Naive B cell (primary cell): Measurements from ENCODE around the gene TFAP2C. TPM values are rescaled to one million over a fixed set of nuclear protein-coding genes. Genes with fewer than 3 reads are reported as not detected.

Experiments
- ATAC-seq, 2 donors: fragments of 150-1000 bp; cut with Tn5 transposase; 2 replicates each; pipeline ENCODE4 v1.10.0; 2021; ENCODE audit warnings: low read depth in 2 of 2, mild to moderate bottlenecking in 2 of 2, moderate library complexity in 2 of 2
- DNase-seq: peaks from one replicate; pipeline ENCODE4 v3.0.0; 2022
- H3K27ac Mint-ChIP-seq, 6 donors: one replicate each; pipeline ENCODE4 v1.8.0; 2020 to 2022; ENCODE audit warnings: mild to moderate bottlenecking in 6 of 6, mixed read lengths in 6 of 6, moderate library complexity in 5 of 6, inconsistent platforms in 2 of 6
- H3K27me3 Mint-ChIP-seq, 3 donors: one replicate each; pipeline ENCODE4 v1.8.0; 2021 to 2022; ENCODE audit warnings: mixed read lengths in 3 of 3, mild to moderate bottlenecking in 1 of 3
- H3K36me3 Mint-ChIP-seq, 2 donors: one replicate each; pipeline ENCODE4 v1.8.0; 2020 to 2022; ENCODE audit warnings: mixed read lengths in 2 of 2, inconsistent platforms in 1 of 2, mild to moderate bottlenecking in 1 of 2
- H3K4me1 Mint-ChIP-seq, 3 donors: one replicate each; pipeline ENCODE4 v1.8.0; 2020 to 2022; ENCODE audit warnings: mixed read lengths in 3 of 3, inconsistent platforms in 1 of 3, mild to moderate bottlenecking in 1 of 3, moderate library complexity in 1 of 3
- H3K4me3 Mint-ChIP-seq, 8 donors: one replicate each; pipeline ENCODE4 v1.8.0; 2020 to 2022; ENCODE audit warnings: mild to moderate bottlenecking in 8 of 8, mixed read lengths in 8 of 8, moderate library complexity in 8 of 8, inconsistent platforms in 2 of 8
- H3K9me3 Mint-ChIP-seq, 7 donors: one replicate each; pipeline ENCODE4 v1.8.0; 2020 to 2022; ENCODE audit warnings: mixed read lengths in 7 of 7, mild to moderate bottlenecking in 5 of 7, inconsistent platforms in 2 of 7, moderate library complexity in 1 of 7
- polyA plus RNA-seq, 6 donors: library from polyadenylated mRNA; unstranded; fragments of 300-500 nt; fragmentation: Illumina TruSeq; gene quantifications; one replicate each; pipeline ENCODE4 v1.2.3, GENCODE V29; 2021; ENCODE audit warnings: low read depth in 6 of 6

The TFAP2C gene
- polyA plus RNA-seq, 6 donors from 2014 or later: not detected

- H3K27me3 Mint-ChIP-seq: peaks cover 22 to 69% (median 27%) of the 10 kb centered on the region in 3 donors
- peak overlapping the region in 1 of 8 donors; percentile 40 for H3K4me3 Mint-ChIP-seq
- ATAC-seq: no peak
- no peaks in the 10 kb centered on the region for H3K9me3 Mint-ChIP-seq
- no peaks in the 10 kb centered on the region for H3K36me3 Mint-ChIP-seq
- no peak for DNase-seq
- peak overlapping the region in 1 of 6 donors; percentile 30 for H3K27ac Mint-ChIP-seq
- H3K4me1 Mint-ChIP-seq: peaks cover 3 to 10% (median 6%) of the 10 kb centered on the region in 3 donors
Observed at GRCh38 chr20:56625837-56626236, 3.3 kb upstream of the TFAP2C start.

DNA sequence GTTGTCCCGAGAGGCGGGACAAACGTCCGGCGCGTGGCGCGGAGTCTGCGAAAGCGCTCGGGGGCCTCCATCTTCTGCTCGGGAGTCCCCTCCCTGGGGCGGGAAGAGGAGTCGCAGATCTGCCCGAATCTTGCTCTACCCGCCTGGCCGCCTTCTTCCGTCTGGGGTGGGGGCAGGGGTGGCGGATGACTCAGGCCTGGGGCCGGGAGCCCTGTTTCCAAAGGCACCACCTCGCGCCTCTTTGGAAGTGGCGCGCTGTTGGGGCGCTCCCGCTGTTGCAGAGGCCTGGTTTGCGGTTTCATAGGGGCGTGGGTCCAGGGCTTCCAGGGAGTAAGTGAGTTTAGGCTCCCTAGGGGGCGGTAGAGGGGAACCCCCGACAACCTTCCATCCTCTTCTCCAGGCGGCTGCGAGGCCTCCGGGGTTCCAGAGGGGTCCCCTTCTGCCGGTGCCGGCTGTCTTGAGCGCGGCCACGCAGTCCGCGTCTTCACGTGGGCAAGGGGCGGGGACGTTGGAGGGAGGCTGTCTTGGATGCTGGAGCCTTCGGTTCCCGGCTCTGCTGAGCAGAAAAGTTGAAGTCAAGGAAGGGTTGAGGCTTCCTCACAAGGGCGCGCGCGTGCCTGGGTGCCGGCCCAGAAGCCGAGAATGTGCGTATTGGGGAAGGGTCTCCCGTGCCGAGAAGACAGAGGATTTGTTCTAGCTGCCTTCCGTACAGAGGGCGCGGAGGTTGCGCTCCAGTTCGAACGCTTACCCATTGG lies 2.6 kb upstream of the TFAP2C start:
- Mint-ChIP-seq H3K27ac (no peak overlapping the region), H3K9me3 (no peaks in the 10 kb centered on the region), H3K27me3 (peaks cover 27 to 71% (median 27%) of the 10 kb centered on the region in 3 donors), H3K4me1 (peaks cover 3 to 10% (median 6%) of the 10 kb centered on the region in 3 donors), H3K36me3 (no peaks in the 10 kb centered on the region), H3K4me3 (no peak overlapping the region)
- ATAC-seq (no peak), DNase-seq (no peak)

DNA sequence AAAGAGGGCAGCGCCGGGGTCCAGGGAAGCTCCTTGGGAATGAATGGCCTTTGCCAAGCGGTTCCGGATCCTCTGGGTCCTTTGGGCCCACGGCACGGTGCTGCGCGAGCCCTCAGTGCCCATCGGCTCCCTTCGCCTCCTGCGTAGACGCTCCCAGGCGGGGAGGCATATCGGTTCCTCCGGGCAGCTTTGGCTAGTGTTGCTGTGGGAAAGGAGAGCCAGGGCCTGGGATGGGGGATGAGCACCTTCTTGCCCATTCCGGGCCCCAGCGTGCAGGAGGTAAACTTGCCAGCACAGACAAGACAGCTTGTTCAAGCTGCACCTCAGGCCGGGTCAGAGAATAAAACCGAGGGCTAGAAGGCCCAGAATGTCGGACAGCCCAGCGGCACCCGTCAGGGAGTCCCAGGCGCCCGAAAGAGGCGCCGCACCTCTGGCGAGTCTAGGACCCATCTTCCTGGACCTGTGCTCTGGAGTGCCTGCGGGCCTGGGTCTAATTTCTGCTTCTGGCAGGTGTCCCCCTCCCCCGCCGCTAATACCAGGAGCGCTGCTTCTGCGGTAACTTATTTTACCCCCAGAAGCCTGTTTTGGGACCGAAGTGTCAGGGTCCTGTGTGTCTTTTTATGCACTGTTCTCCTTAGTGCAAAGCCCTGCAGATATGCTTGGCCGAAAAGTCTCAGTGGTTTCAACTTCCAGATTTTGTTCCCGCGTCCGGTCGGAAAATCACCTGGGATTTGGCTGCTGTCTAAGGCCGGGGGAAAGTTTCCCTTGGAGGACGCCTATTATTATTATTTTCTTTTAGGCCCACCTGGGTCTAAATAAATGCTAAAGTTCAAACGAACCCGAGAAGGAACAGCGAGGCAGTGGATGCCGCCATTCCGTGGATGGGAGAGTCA lies 1.7 kb upstream of the TFAP2C start:
- H3K4me3 Mint-ChIP-seq: peak overlapping the region in 5 of 8 donors; percentile 25 to 74 (median 61)

GRCh38 chr20:56628015-56628872 lies 862 bp upstream of the TFAP2C start:
- peaks cover 28 to 74% (median 39%) of the 10 kb centered on the region in 3 donors for H3K27me3 Mint-ChIP-seq
- no peaks in the 10 kb centered on the region for H3K36me3 Mint-ChIP-seq
- no peak overlapping the region for H3K27ac Mint-ChIP-seq
- ATAC-seq: no peak
- peaks cover 3 to 15% (median 6%) of the 10 kb centered on the region in 3 donors for H3K4me1 Mint-ChIP-seq
- DNase-seq: no peak
- H3K9me3 Mint-ChIP-seq: peaks cover 0 to under 1% (median 0%) of the 10 kb centered on the region in 7 donors
- peak overlapping the region in 7 of 8 donors; percentile 19 to 74 (median 50) for H3K4me3 Mint-ChIP-seq

More for the DNA sequence above, 1.7 kb upstream of the TFAP2C start:
- DNase-seq (no peak), ATAC-seq (no peak)
- no peaks in the 10 kb centered on the region for H3K9me3 Mint-ChIP-seq
- H3K27me3 Mint-ChIP-seq: peaks cover 31 to 72% (median 35%) of the 10 kb centered on the region in 3 donors
- peaks cover 3 to 15% (median 6%) of the 10 kb centered on the region in 3 donors for H3K4me1 Mint-ChIP-seq
- H3K36me3 Mint-ChIP-seq: no peaks in the 10 kb centered on the region
- no peak overlapping the region for H3K27ac Mint-ChIP-seq

DNA sequence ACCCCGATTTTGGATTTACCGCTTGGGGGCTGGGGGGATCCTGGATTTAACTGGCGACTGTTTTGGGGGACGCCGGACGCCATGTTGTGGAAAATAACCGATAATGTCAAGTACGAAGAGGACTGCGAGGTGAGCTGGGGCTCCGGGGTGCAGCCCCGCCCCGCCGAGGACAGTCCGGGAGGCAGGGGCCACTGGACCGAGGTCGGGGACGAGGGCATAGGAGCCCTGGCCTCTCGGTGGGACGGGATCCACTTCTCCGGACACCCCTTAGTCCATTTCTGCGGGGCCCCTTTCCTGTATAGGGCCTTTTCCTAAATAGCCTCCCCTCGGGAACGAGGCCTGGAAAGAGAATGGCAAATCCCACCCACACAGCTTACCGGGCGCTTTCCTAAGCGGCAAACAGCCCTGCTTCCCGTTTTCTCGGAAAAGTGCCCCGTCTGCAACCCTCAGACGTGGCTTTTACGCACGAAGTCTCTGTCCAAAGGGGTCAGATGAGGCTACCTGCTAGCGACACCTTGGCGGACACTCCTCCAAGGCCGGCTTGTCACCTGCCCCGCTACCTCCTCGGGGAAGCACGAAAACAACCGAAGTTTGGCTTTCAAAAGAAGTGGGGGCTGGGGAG lies 469 bp downstream of the TFAP2C start:
- ATAC-seq (no peak), DNase-seq (no peak)
- H3K4me1 Mint-ChIP-seq: peaks cover 3 to 15% (median 6%) of the 10 kb centered on the region in 3 donors
- H3K9me3 Mint-ChIP-seq: peaks cover 0 to 10% (median 0%) of the 10 kb centered on the region in 7 donors
- H3K4me3 Mint-ChIP-seq: peak overlapping the region in 6 of 8 donors; percentile 19 to 47 (median 32)
- no peaks in the 10 kb centered on the region for H3K36me3 Mint-ChIP-seq
- H3K27me3 Mint-ChIP-seq: peaks cover 31 to 77% (median 43%) of the 10 kb centered on the region in 3 donors
- peak overlapping the region in 1 of 6 donors; percentile 33 for H3K27ac Mint-ChIP-seq

- Mint-ChIP-seq H3K27ac (no peak overlapping the region), H3K9me3 (peaks cover 0 to 10% (median 0%) of the 10 kb centered on the region in 7 donors), H3K4me3 (peak overlapping the region in 1 of 8 donors; percentile 60), H3K27me3 (peaks cover 30 to 77% (median 38%) of the 10 kb centered on the region in 3 donors), H3K36me3 (no peaks in the 10 kb centered on the region), H3K4me1 (peaks cover 3 to 15% (median 6%) of the 10 kb centered on the region in 3 donors)
- ATAC-seq (no peak), DNase-seq (no peak)
Observed at GRCh38 chr20:56630086-56630493, 984 bp downstream of the TFAP2C start.

GRCh38 chr20:56630506-56631317 lies 1.6 kb downstream of the TFAP2C start:
- Mint-ChIP-seq H3K4me3 (no peak overlapping the region), H3K27me3 (peaks cover 34 to 76% (median 35%) of the 10 kb centered on the region in 3 donors)
- no peak for ATAC-seq

DNA sequence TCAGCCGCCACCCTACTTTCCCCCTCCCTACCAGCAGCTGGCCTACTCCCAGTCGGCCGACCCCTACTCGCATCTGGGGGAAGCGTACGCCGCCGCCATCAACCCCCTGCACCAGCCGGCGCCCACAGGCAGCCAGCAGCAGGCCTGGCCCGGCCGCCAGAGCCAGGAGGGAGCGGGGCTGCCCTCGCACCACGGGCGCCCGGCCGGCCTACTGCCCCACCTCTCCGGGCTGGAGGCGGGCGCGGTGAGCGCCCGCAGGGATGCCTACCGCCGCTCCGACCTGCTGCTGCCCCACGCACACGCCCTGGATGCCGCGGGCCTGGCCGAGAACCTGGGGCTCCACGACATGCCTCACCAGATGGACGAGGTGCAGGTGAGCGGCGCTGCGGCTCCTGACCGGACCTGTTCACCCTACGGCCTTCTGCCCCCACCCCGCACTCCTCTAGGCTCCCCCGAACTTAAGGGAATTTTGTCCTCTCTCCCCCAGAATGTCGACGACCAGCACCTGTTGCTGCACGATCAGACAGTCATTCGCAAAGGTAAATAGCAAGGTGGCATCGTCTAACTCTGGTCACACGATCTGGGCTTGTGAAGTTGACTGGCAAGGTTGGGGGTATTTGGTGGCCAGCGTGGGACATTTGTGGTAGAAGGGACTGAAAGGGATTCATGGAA lies 2.3 kb downstream of the TFAP2C start:
- H3K4me1 Mint-ChIP-seq: peaks cover 3 to 15% (median 6%) of the 10 kb centered on the region in 3 donors
- no peak for ATAC-seq
- peak overlapping the region in 1 of 8 donors; percentile 21 for H3K4me3 Mint-ChIP-seq
- H3K9me3 Mint-ChIP-seq: peaks cover 0 to 10% (median 0%) of the 10 kb centered on the region in 7 donors
- H3K36me3 Mint-ChIP-seq: no peaks in the 10 kb centered on the region
- peaks cover 35 to 78% (median 36%) of the 10 kb centered on the region in 3 donors for H3K27me3 Mint-ChIP-seq
- DNase-seq: no peak
- peak overlapping the region in 1 of 6 donors; percentile 76 for H3K27ac Mint-ChIP-seq

More at GRCh38 chr20:56630506-56631317, 1.6 kb downstream of the TFAP2C start:
- Mint-ChIP-seq H3K27ac (no peak overlapping the region), H3K36me3 (no peaks in the 10 kb centered on the region), H3K4me1 (peaks cover 3 to 15% (median 6%) of the 10 kb centered on the region in 3 donors), H3K9me3 (peaks cover 0 to 10% (median 0%) of the 10 kb centered on the region in 7 donors)
- no peak for DNase-seq

- no peak for ATAC-seq
- H3K27ac Mint-ChIP-seq: peak overlapping the region in 1 of 6 donors; percentile 76
- DNase-seq: no peak
- peaks cover 0 to 10% (median 0%) of the 10 kb centered on the region in 7 donors for H3K9me3 Mint-ChIP-seq
- peaks cover 3 to 15% (median 6%) of the 10 kb centered on the region in 3 donors for H3K4me1 Mint-ChIP-seq
- peaks cover 35 to 73% (median 38%) of the 10 kb centered on the region in 3 donors for H3K27me3 Mint-ChIP-seq
- no peaks in the 10 kb centered on the region for H3K36me3 Mint-ChIP-seq
- H3K4me3 Mint-ChIP-seq: peak overlapping the region in 1 of 8 donors; percentile 21
Observed at GRCh38 chr20:56631990-56632327, 2.9 kb downstream of the TFAP2C start.

DNA sequence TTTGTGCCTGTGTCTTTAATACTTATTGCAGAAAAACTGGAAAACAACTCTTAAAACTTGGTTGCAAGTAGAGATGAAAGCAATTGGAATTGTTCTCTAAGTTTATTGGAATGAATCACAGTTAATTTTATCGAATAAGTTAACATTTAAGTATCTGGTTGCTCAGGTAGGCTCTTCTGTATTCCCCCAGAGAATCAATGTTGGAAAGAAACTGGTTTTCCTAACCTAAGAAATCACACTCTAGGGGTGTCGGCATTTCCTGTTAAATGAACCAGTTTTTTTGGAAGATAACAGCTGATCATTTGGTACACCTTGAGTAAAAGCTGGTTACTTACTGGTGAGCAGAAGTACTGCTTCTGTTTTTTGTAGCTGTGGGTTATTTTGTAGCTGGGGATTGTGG lies 5.2 kb downstream of the TFAP2C start:
- Mint-ChIP-seq H3K36me3 (no peaks in the 10 kb centered on the region), H3K4me3 (no peak overlapping the region), H3K4me1 (peaks cover 3 to 6% (median 5%) of the 10 kb centered on the region in 3 donors), H3K27me3 (peaks cover 35 to 66% (median 37%) of the 10 kb centered on the region in 3 donors), H3K9me3 (peaks cover 0 to 10% (median under 1%) of the 10 kb centered on the region in 7 donors), H3K27ac (no peak overlapping the region)
- DNase-seq (no peak), ATAC-seq (no peak)

- H3K9me3 Mint-ChIP-seq: peaks cover 0 to 10% (median 2%) of the 10 kb centered on the region in 7 donors
- H3K27ac Mint-ChIP-seq: no peak overlapping the region
- no peak overlapping the region for H3K4me3 Mint-ChIP-seq
- peaks cover 35 to 64% (median 39%) of the 10 kb centered on the region in 3 donors for H3K27me3 Mint-ChIP-seq
- H3K4me1 Mint-ChIP-seq: peaks cover under 1 to 5% (median 2%) of the 10 kb centered on the region in 3 donors
- H3K36me3 Mint-ChIP-seq: no peaks in the 10 kb centered on the region
- DNase-seq (no peak), ATAC-seq (no peak)
Observed at GRCh38 chr20:56634735-56635385, 5.8 kb downstream of the TFAP2C start.
